HEK293 (cell line): ENCODE measurements around the gene ROR2.
A peak's percentile ranks its signal among the peaks of the same experiment; 100 is the strongest.

Source experiments
- CTCF ChIA-PET: fragments of 350-600 bp; formaldehyde crosslinking; extraction: SDS; loops from one replicate; lab custom pipeline; 2021; ENCODE audit warnings: antibody characterized with exemption; lab: Yijun Ruan, JAX
- POLR2A ChIA-PET: fragments of 300-600 bp; formaldehyde crosslinking; extraction: SDS; loops from one replicate; lab custom pipeline; 2020; ENCODE audit warnings: antibody characterized with exemption, inconsistent platforms; lab: Yijun Ruan, JAX
- H3K27ac ChIP-seq: fragments of 200-500 bp; sonication (Bioruptor generic); 2 replicates; pipeline ENCODE4 v1.5.1; 2014; ENCODE audit warnings: low read depth, low read length, control low read depth, inconsistent platforms; ENCODE audit errors: extremely low read depth
- H3K36me3 ChIP-seq, 2 experiments: fragments of 200-500 bp in 1 of 2; sonication (Bioruptor generic) in 1 of 2; 1 replicate in 1 of 2; 2 replicates in 1 of 2; pipeline ENCODE4 v1.5.1; 2014 to 2017; ENCODE audit warnings: inconsistent platforms in 2 of 2, low read length in 2 of 2; ENCODE audit not compliant: control insufficient read depth in 2 of 2, insufficient read depth in 1 of 2
- H3K4me1 ChIP-seq: fragments of 200-500 bp; sonication (Bioruptor generic); 2 replicates; pipeline ENCODE4 v1.5.1; 2014; ENCODE audit warnings: mild to moderate bottlenecking, low read length, inconsistent platforms; ENCODE audit not compliant: control insufficient read depth, insufficient read depth
- H3K4me3 ChIP-seq: 2 replicates; pipeline ENCODE4 v1.5.1; 2011; ENCODE audit warnings: low read depth, mild to moderate bottlenecking, control low read depth, low read length, moderate library complexity
- H3K9me3 ChIP-seq: fragments of 200-500 bp; sonication (Bioruptor generic); 2 replicates; pipeline ENCODE4 v1.5.1; 2014; ENCODE audit warnings: low read depth, low read length, inconsistent platforms; ENCODE audit not compliant: control insufficient read depth, insufficient read depth
- HOXD13 ChIP-seq: sonication (generic); formaldehyde crosslinking; IDR thresholded peaks from 2 replicates; pipeline ENCODE4 v1.8.0; 2022; ENCODE audit warnings: missing genetic modification reagents, borderline replicate concordance
- PRDM1 ChIP-seq: fragments of 450-650 bp; formaldehyde crosslinking; IDR thresholded peaks from 2 replicates; pipeline ENCODE4; 2016; ENCODE audit warnings: missing biosample characterization, missing genetic modification characterization
- ZFP37 ChIP-seq: fragments of 450-650 bp; formaldehyde crosslinking; IDR thresholded peaks from 2 replicates; pipeline ENCODE4 v1.5.1; 2016; ENCODE audit warnings: missing biosample characterization, missing genetic modification characterization
- ZNF10 ChIP-seq: fragments of 450-650 bp; formaldehyde crosslinking; IDR thresholded peaks from 2 replicates; pipeline ENCODE4 v1.5.1; 2017; ENCODE audit warnings: missing biosample characterization, missing genetic modification characterization
- ZNF324 ChIP-seq: fragments of 450-650 bp; formaldehyde crosslinking; IDR thresholded peaks from 2 replicates; pipeline ENCODE4 v1.5.1; 2016; ENCODE audit warnings: missing biosample characterization, missing genetic modification characterization
- ZNF416 ChIP-seq: fragments of 450-650 bp; formaldehyde crosslinking; IDR thresholded peaks from 2 replicates; pipeline ENCODE4 v1.5.1; 2016; ENCODE audit warnings: missing biosample characterization, missing genetic modification characterization
- ZNF510 ChIP-seq: fragments of 450-650 bp; formaldehyde crosslinking; IDR thresholded peaks from 2 replicates; pipeline ENCODE4 v1.5.1; 2018; ENCODE audit warnings: mild to moderate bottlenecking, missing genetic modification characterization, missing biosample characterization; ENCODE audit not compliant: insufficient replicate concordance
- ZNF585B ChIP-seq: fragments of 450-650 bp; formaldehyde crosslinking; IDR thresholded peaks from 2 replicates; pipeline ENCODE4 v1.5.1; 2016; ENCODE audit warnings: missing biosample characterization, missing genetic modification characterization
- ZNF621 ChIP-seq: fragments of 450-650 bp; formaldehyde crosslinking; IDR thresholded peaks from 2 replicates; pipeline ENCODE4 v1.5.1; 2017; ENCODE audit warnings: missing biosample characterization, missing genetic modification characterization
- ZNF629 ChIP-seq: fragments of 450-650 bp; formaldehyde crosslinking; IDR thresholded peaks from 2 replicates; pipeline ENCODE4 v1.5.1; 2017; ENCODE audit warnings: missing biosample characterization, missing genetic modification characterization
- ZNF791 ChIP-seq: fragments of 450-650 bp; formaldehyde crosslinking; IDR thresholded peaks from 2 replicates; pipeline ENCODE4 v1.5.1; 2016; ENCODE audit warnings: missing biosample characterization, missing genetic modification characterization
- ZSCAN30 ChIP-seq: fragments of 450-650 bp; IDR thresholded peaks from 2 replicates; pipeline ENCODE4 v1.5.1; 2018; ENCODE audit warnings: missing biosample characterization, mild to moderate bottlenecking, missing genetic modification characterization, moderate library complexity
- TF ChIP-seq, protein P1 (sequence below): fragments of 450-650 bp; formaldehyde crosslinking; IDR thresholded peaks from 2 replicates; pipeline ENCODE4 v1.5.1; 2016; ENCODE audit warnings: missing biosample characterization, missing genetic modification characterization, borderline replicate concordance
- TF ChIP-seq, protein P2 (sequence below): fragments of 450-650 bp; formaldehyde crosslinking; IDR thresholded peaks from 2 replicates; pipeline ENCODE4 v1.5.1; 2017; ENCODE audit warnings: missing biosample characterization, missing genetic modification characterization
- TF ChIP-seq, protein P3 (sequence below): fragments of 450-650 bp; formaldehyde crosslinking; IDR thresholded peaks from 2 replicates; pipeline ENCODE4 v1.5.1; 2017; ENCODE audit warnings: missing biosample characterization, missing genetic modification characterization
- TF ChIP-seq, protein P4 (sequence below): fragments of 450-650 bp; formaldehyde crosslinking; IDR thresholded peaks from 2 replicates; pipeline ENCODE4 v1.5.1; 2016; ENCODE audit warnings: missing biosample characterization, missing genetic modification characterization, low read depth
- TF ChIP-seq, protein P5 (sequence below): fragments of 450-650 bp; formaldehyde crosslinking; IDR thresholded peaks from 2 replicates; pipeline ENCODE4 v1.5.1; 2016; ENCODE audit warnings: missing biosample characterization, missing genetic modification characterization
- TF ChIP-seq, protein P6 (sequence below): fragments of 450-650 bp; formaldehyde crosslinking; IDR thresholded peaks from 2 replicates; pipeline ENCODE4 v1.5.1; 2016; ENCODE audit warnings: missing biosample characterization, missing genetic modification characterization

The ROR2 gene

DNA sequence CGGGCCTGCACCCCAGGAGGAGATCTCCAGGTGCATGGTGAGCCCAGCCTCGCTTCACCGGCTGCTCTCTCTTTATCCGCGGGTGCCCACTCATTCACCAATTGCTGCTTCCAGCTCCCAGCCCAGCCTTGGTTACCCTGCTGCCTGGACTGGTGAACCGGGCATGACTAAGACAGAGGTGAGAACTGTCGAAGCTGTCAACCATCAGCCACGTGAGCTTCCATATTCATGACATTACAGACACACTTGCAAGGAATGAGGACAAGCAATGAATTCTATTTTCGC, 220.5 kb downstream of the ROR2 start (continued):
- TF ChIP-seq, protein P1, sequence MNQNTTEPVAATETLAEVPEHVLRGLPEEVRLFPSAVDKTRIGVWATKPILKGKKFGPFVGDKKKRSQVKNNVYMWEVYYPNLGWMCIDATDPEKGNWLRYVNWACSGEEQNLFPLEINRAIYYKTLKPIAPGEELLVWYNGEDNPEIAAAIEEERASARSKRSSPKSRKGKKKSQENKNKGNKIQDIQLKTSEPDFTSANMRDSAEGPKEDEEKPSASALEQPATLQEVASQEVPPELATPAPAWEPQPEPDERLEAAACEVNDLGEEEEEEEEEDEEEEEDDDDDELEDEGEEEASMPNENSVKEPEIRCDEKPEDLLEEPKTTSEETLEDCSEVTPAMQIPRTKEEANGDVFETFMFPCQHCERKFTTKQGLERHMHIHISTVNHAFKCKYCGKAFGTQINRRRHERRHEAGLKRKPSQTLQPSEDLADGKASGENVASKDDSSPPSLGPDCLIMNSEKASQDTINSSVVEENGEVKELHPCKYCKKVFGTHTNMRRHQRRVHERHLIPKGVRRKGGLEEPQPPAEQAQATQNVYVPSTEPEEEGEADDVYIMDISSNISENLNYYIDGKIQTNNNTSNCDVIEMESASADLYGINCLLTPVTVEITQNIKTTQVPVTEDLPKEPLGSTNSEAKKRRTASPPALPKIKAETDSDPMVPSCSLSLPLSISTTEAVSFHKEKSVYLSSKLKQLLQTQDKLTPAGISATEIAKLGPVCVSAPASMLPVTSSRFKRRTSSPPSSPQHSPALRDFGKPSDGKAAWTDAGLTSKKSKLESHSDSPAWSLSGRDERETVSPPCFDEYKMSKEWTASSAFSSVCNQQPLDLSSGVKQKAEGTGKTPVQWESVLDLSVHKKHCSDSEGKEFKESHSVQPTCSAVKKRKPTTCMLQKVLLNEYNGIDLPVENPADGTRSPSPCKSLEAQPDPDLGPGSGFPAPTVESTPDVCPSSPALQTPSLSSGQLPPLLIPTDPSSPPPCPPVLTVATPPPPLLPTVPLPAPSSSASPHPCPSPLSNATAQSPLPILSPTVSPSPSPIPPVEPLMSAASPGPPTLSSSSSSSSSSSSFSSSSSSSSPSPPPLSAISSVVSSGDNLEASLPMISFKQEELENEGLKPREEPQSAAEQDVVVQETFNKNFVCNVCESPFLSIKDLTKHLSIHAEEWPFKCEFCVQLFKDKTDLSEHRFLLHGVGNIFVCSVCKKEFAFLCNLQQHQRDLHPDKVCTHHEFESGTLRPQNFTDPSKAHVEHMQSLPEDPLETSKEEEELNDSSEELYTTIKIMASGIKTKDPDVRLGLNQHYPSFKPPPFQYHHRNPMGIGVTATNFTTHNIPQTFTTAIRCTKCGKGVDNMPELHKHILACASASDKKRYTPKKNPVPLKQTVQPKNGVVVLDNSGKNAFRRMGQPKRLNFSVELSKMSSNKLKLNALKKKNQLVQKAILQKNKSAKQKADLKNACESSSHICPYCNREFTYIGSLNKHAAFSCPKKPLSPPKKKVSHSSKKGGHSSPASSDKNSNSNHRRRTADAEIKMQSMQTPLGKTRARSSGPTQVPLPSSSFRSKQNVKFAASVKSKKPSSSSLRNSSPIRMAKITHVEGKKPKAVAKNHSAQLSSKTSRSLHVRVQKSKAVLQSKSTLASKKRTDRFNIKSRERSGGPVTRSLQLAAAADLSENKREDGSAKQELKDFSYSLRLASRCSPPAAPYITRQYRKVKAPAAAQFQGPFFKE (tag by site-specific recombination): no peak
- TF ChIP-seq ZNF791 (tag by site-specific recombination): no peak
- TF ChIP-seq, protein P2, sequence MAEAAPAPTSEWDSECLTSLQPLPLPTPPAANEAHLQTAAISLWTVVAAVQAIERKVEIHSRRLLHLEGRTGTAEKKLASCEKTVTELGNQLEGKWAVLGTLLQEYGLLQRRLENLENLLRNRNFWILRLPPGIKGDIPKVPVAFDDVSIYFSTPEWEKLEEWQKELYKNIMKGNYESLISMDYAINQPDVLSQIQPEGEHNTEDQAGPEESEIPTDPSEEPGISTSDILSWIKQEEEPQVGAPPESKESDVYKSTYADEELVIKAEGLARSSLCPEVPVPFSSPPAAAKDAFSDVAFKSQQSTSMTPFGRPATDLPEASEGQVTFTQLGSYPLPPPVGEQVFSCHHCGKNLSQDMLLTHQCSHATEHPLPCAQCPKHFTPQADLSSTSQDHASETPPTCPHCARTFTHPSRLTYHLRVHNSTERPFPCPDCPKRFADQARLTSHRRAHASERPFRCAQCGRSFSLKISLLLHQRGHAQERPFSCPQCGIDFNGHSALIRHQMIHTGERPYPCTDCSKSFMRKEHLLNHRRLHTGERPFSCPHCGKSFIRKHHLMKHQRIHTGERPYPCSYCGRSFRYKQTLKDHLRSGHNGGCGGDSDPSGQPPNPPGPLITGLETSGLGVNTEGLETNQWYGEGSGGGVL (tag by site-specific recombination): no peak
- TF ChIP-seq ZSCAN30 (tag by site-specific recombination): no peak

DNA sequence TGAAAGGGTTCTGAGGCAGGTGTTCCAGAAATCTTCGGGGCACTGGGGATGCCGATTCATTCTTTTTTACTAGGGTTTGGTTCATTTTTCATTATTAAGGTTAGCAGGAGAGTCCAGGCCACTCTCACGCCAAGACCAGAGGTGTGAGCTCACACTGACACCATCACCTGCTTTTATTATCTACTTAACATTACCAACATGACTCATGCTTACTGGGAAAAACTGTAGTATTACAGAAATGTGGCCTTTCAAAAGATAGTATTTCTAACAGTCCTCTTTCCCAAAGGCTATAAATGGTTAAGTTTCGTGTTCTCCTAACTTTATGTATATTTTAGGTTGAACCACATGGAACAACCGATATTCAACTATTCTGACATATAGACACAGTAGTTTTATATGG, 222.1 kb downstream of the ROR2 start:
- CTCF ChIA-PET: interaction anchor here (0.5 to 4.8 kb wide), 9 partner anchors 31 to 813 kb away, joined by 3 to 39 read pairs (median 5); no protein-coding TSS in a partner anchor
- H3K9me3 ChIP-seq: no peaks in the 10 kb centered on the region
- H3K4me3 ChIP-seq: no peak overlapping the region
- H3K4me1 ChIP-seq: no peaks in the 10 kb centered on the region
- no peak overlapping the region for H3K27ac ChIP-seq
- POLR2A ChIA-PET: no interaction called here
- TF ChIP-seq ZNF324 (tag by site-specific recombination): no peak
- TF ChIP-seq ZNF510 (tag by site-specific recombination): no peak
- TF ChIP-seq, protein P3, sequence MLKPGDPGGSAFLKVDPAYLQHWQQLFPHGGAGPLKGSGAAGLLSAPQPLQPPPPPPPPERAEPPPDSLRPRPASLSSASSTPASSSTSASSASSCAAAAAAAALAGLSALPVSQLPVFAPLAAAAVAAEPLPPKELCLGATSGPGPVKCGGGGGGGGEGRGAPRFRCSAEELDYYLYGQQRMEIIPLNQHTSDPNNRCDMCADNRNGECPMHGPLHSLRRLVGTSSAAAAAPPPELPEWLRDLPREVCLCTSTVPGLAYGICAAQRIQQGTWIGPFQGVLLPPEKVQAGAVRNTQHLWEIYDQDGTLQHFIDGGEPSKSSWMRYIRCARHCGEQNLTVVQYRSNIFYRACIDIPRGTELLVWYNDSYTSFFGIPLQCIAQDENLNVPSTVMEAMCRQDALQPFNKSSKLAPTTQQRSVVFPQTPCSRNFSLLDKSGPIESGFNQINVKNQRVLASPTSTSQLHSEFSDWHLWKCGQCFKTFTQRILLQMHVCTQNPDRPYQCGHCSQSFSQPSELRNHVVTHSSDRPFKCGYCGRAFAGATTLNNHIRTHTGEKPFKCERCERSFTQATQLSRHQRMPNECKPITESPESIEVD: peak; percentile 16; the same call in 1 of the 2 replicates
- TF ChIP-seq ZNF10 (tag by site-specific recombination): peak; percentile 86
- TF ChIP-seq ZNF629: 0 out of 2 replicates have a peak, but pooled peaks have one; percentile 11
- TF ChIP-seq, protein P4, sequence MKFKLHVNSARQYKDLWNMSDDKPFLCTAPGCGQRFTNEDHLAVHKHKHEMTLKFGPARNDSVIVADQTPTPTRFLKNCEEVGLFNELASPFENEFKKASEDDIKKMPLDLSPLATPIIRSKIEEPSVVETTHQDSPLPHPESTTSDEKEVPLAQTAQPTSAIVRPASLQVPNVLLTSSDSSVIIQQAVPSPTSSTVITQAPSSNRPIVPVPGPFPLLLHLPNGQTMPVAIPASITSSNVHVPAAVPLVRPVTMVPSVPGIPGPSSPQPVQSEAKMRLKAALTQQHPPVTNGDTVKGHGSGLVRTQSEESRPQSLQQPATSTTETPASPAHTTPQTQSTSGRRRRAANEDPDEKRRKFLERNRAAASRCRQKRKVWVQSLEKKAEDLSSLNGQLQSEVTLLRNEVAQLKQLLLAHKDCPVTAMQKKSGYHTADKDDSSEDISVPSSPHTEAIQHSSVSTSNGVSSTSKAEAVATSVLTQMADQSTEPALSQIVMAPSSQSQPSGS: no peak
- TF ChIP-seq ZNF621: no peak
- TF ChIP-seq ZNF416 (tag by site-specific recombination): no peak
- TF ChIP-seq, protein P5, sequence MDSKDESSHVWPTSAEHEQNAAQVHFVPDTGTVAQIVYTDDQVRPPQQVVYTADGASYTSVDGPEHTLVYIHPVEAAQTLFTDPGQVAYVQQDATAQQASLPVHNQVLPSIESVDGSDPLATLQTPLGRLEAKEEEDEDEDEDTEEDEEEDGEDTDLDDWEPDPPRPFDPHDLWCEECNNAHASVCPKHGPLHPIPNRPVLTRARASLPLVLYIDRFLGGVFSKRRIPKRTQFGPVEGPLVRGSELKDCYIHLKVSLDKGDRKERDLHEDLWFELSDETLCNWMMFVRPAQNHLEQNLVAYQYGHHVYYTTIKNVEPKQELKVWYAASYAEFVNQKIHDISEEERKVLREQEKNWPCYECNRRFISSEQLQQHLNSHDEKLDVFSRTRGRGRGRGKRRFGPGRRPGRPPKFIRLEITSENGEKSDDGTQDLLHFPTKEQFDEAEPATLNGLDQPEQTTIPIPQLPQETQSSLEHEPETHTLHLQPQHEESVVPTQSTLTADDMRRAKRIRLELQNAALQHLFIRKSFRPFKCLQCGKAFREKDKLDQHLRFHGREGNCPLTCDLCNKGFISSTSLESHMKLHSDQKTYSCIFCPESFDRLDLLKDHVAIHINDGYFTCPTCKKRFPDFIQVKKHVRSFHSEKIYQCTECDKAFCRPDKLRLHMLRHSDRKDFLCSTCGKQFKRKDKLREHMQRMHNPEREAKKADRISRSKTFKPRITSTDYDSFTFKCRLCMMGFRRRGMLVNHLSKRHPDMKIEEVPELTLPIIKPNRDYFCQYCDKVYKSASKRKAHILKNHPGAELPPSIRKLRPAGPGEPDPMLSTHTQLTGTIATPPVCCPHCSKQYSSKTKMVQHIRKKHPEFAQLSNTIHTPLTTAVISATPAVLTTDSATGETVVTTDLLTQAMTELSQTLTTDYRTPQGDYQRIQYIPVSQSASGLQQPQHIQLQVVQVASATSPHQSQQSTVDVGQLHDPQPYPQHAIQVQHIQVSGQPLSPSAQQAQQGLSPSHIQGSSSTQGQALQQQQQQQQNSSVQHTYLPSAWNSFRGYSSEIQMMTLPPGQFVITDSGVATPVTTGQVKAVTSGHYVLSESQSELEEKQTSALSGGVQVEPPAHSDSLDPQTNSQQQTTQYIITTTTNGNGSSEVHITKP: no peak
- TF ChIP-seq ZFP37: no peak
- TF ChIP-seq HOXD13 (CRISPR knock-in tag): no peak
- TF ChIP-seq PRDM1 (tag by site-specific recombination): no peak
- TF ChIP-seq, protein P6, sequence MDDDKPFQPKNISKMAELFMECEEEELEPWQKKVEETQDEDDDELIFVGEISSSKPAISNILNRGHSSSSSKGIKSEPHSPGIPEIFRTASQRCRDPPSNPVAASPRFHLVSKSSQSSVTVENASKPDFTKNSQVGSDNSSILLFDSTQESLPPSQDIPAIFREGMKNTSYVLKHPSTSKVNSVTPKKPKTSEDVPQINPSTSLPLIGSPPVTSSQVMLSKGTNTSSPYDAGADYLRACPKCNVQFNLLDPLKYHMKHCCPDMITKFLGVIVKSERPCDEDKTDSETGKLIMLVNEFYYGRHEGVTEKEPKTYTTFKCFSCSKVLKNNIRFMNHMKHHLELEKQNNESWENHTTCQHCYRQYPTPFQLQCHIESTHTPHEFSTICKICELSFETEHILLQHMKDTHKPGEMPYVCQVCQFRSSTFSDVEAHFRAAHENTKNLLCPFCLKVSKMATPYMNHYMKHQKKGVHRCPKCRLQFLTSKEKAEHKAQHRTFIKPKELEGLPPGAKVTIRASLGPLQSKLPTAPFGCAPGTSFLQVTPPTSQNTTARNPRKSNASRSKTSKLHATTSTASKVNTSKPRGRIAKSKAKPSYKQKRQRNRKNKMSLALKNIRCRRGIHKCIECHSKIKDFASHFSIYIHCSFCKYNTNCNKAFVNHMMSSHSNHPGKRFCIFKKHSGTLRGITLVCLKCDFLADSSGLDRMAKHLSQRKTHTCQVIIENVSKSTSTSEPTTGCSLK: no peak
- no peak for TF ChIP-seq ZNF585B (tag by site-specific recombination)
- peaks cover 0 to 43% of the 10 kb centered on the region in 2 experiments; a peak in 1 of 3 replicates for H3K36me3 ChIP-seq
